Neuronal stem cell (in vitro differentiated cells): ENCODE results near the gene ITSN1.

Experiments used
- DNase-seq: peaks from one replicate; pipeline ENCODE4 v3.0.0-alpha.2; 2013; ENCODE audit warnings: low spot score
- H2AFZ ChIP-seq: one replicate; pipeline ENCODE4 v1.6.1; 2013; ENCODE audit warnings: mild to moderate bottlenecking, low read length, inconsistent platforms
- H2AK5ac ChIP-seq: 2 replicates; pipeline ENCODE4 v1.6.1; 2013; ENCODE audit warnings: low read depth, mild to moderate bottlenecking, inconsistent platforms, low read length, moderate library complexity, mixed read lengths
- H2BK120ac ChIP-seq: 2 replicates; pipeline ENCODE4 v1.6.1; 2013; ENCODE audit warnings: low read depth, mild to moderate bottlenecking, inconsistent platforms, low read length, moderate library complexity, mixed read lengths
- H2BK12ac ChIP-seq: one replicate; pipeline ENCODE4 v1.6.1; 2013; ENCODE audit warnings: low read length, inconsistent platforms
- H2BK15ac ChIP-seq: 2 replicates; pipeline ENCODE4 v1.6.1; 2013; ENCODE audit warnings: mild to moderate bottlenecking, low read length, inconsistent platforms, mixed read lengths
- H2BK5ac ChIP-seq: one replicate; pipeline ENCODE4 v1.6.1; 2013; ENCODE audit warnings: inconsistent platforms, mild to moderate bottlenecking, low read length, moderate library complexity
- H3K14ac ChIP-seq: one replicate; pipeline ENCODE4 v1.6.1; 2013; ENCODE audit warnings: low read length, inconsistent platforms
- H3K18ac ChIP-seq: 2 replicates; pipeline ENCODE4 v1.6.1; 2013; ENCODE audit warnings: low read length, inconsistent platforms
- H3K23ac ChIP-seq: 2 replicates; pipeline ENCODE4 v1.6.1; 2013; ENCODE audit warnings: low read depth, mild to moderate bottlenecking, mixed read lengths, low read length, inconsistent platforms; ENCODE audit not compliant: poor library complexity
- H3K27ac ChIP-seq: replicated peaks from 3 replicates; pipeline ENCODE4 v1.5.1; 2013; ENCODE audit warnings: low read length, inconsistent platforms
- H3K27me3 ChIP-seq, 3 experiments: 2 replicates each; pipeline ENCODE4 v1.6.1; 2013; ENCODE audit warnings: low read length in 3 of 3, mild to moderate bottlenecking in 2 of 3, inconsistent platforms in 1 of 3, low read depth in 1 of 3, mixed read lengths in 1 of 3, moderate library complexity in 1 of 3; ENCODE audit not compliant: control insufficient read depth in 3 of 3, insufficient read depth in 3 of 3
- H3K36me3 ChIP-seq, 2 donors: replicated peaks in 1 of 2; 2 replicates each; pipeline ENCODE4 v1.6.1; 2013; ENCODE audit warnings: low read length in 2 of 2; ENCODE audit not compliant: control insufficient read depth in 2 of 2, insufficient read depth in 2 of 2
- H3K4ac ChIP-seq: 2 replicates; pipeline ENCODE4 v1.6.1; 2013; ENCODE audit warnings: inconsistent platforms, mild to moderate bottlenecking, low read length, moderate library complexity
- H3K4me1 ChIP-seq, 2 donors: 1 replicate in 1 of 2; 2 replicates in 1 of 2; pipeline ENCODE4 v1.6.1; 2013; ENCODE audit warnings: low read length in 2 of 2, low read depth in 1 of 2; ENCODE audit not compliant: control insufficient read depth in 2 of 2, insufficient read depth in 1 of 2
- H3K4me2 ChIP-seq: one replicate; pipeline ENCODE4 v1.6.1; 2013; ENCODE audit warnings: mild to moderate bottlenecking, low read length, inconsistent platforms; ENCODE audit not compliant: insufficient read depth, poor library complexity, severe bottlenecking
- H3K4me3 ChIP-seq, 2 donors: 2 replicates each; pipeline ENCODE4 v1.5.1; 2013; ENCODE audit warnings: low read length in 2 of 2, mild to moderate bottlenecking in 2 of 2, inconsistent platforms in 1 of 2, moderate library complexity in 1 of 2
- H3K79me1 ChIP-seq: one replicate; pipeline ENCODE4 v1.6.1; 2013; ENCODE audit warnings: low read depth, mild to moderate bottlenecking, inconsistent platforms, low read length, moderate library complexity
- H3K9ac ChIP-seq: one replicate; pipeline ENCODE4 v1.6.1; 2013; ENCODE audit warnings: mild to moderate bottlenecking, low read depth, low read length, inconsistent platforms; ENCODE audit not compliant: poor library complexity
- H3K9me3 ChIP-seq, 2 donors: replicated peaks in 1 of 2; 2 replicates each; pipeline versions ENCODE3 to v1.6.1; 2013; ENCODE audit warnings: low read length in 2 of 2, mild to moderate bottlenecking in 2 of 2, inconsistent platforms in 1 of 2, low read depth in 1 of 2, mixed read lengths in 1 of 2, moderate library complexity in 1 of 2; ENCODE audit not compliant: control insufficient read depth in 2 of 2, insufficient read depth in 1 of 2
- H4K8ac ChIP-seq: one replicate; pipeline ENCODE4 v1.6.1; 2013; ENCODE audit warnings: low read depth, mild to moderate bottlenecking, inconsistent platforms, low read length, moderate library complexity
- H4K91ac ChIP-seq: one replicate; pipeline ENCODE4 v1.6.1; 2013; ENCODE audit warnings: low read length, low read depth, mild to moderate bottlenecking, inconsistent platforms; ENCODE audit not compliant: poor library complexity
- WGBS, 2 donors: extraction: QIAGEN DNeasy Blood & Tissue Kit; methylation state at CpG; one replicate each; pipeline ENCODE4 v1.1.7; 2013; ENCODE audit warnings: missing lambda C conversion rate in 2 of 2, mixed read lengths in 1 of 2; ENCODE audit not compliant: insufficient read length in 2 of 2, insufficient replicate concordance in 1 of 2; ENCODE audit errors: extremely low coverage in 2 of 2; 5-methylcytosine and 5-hydroxymethylcytosine counted together

ITSN1 gene

DNA sequence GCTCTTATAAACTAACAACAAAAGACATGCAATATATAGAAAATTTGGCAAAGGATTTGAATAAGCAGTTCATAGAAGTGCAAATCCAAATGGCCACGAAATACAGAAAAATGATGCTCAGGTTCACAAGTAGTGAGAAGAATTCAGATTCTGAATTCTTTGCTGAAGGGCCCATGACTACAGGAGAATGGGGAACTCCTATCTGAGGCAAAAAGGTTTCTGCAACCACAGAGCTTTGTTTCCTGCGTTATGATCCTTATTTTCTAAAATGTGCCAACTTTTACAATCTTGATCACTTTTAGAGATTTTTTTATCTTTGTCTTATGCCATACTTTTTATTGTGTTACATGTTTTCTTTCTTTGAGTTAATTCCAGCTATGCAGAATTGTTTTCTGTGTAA, 91.3 kb downstream of the ITSN1 start:
- H3K23ac ChIP-seq: no peak overlapping the region
- H3K14ac ChIP-seq: no peak overlapping the region
- no peak for DNase-seq
- no peak overlapping the region for H3K4me2 ChIP-seq
- H4K91ac ChIP-seq: no peak overlapping the region
- no peak overlapping the region for H4K8ac ChIP-seq
- H3K27ac ChIP-seq: no peak overlapping the region
- H3K9me3 ChIP-seq: no peaks in the 10 kb centered on the region
- peaks cover 3 to 39% of the 10 kb centered on the region in 2 donors for H3K36me3 ChIP-seq
- H3K79me1 ChIP-seq: no peaks in the 10 kb centered on the region
- no peak overlapping the region for H2BK15ac ChIP-seq
- no peak overlapping the region for H2BK5ac ChIP-seq
- no CpG with 5 or more reads among the region's 2 CpGs for WGBS, 2 donors
- H3K4me3 ChIP-seq: no peak overlapping the region
- H2BK12ac ChIP-seq: no peak overlapping the region
- H2BK120ac ChIP-seq: no peak overlapping the region
- no peak overlapping the region for H3K4ac ChIP-seq
- no peak overlapping the region for H2AK5ac ChIP-seq
- H3K9ac ChIP-seq: no peak overlapping the region
- no peak overlapping the region for H2AFZ ChIP-seq
- H3K18ac ChIP-seq: no peak overlapping the region
- H3K4me1 ChIP-seq: peaks cover 0 to 2% of the 10 kb centered on the region in 2 donors
- H3K27me3 ChIP-seq: no peaks in the 10 kb centered on the region

DNA sequence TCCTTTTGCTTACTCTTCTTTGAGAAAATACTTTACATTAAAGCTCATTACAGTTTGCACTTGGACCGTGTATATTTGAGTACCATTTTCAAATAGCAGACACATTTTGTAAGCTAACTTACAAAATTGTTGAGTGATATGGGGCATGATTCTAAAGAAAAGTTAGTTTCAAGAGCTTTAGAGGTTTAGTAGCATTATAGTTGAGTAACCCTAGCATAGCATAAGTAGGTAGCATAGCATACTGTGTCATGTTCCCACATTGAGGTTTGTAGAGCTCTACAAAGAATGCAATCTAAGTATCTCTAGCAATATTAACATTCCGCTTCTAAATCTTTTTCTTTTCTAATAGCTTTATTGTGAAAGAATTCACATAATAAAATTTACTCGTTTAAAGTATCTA, 92.0 kb downstream of the ITSN1 start:
- DNase-seq: no peak
- Histone ChIP-seq H3K79me1 (no peaks in the 10 kb centered on the region), H3K4ac (no peak overlapping the region), H3K27ac (no peak overlapping the region), H3K4me3 (no peak overlapping the region), H3K4me2 (no peak overlapping the region), H2BK5ac (no peak overlapping the region), H2BK15ac (no peak overlapping the region), H3K9ac (no peak overlapping the region), H3K36me3 (peaks cover 4 to 46% of the 10 kb centered on the region in 2 donors), H3K9me3 (no peaks in the 10 kb centered on the region), H2AK5ac (no peak overlapping the region), H3K27me3 (no peaks in the 10 kb centered on the region), H4K8ac (no peak overlapping the region), H2BK12ac (no peak overlapping the region), H3K14ac (no peak overlapping the region), H3K4me1 (peaks cover 0 to 2% of the 10 kb centered on the region in 2 donors), H2BK120ac (no peak overlapping the region), H3K23ac (no peak overlapping the region), H2AFZ (no peak overlapping the region), H3K18ac (no peak overlapping the region), H4K91ac (no peak overlapping the region)
- no CpG with 5 or more reads among the region's 3 CpGs for WGBS, 2 donors

DNA sequence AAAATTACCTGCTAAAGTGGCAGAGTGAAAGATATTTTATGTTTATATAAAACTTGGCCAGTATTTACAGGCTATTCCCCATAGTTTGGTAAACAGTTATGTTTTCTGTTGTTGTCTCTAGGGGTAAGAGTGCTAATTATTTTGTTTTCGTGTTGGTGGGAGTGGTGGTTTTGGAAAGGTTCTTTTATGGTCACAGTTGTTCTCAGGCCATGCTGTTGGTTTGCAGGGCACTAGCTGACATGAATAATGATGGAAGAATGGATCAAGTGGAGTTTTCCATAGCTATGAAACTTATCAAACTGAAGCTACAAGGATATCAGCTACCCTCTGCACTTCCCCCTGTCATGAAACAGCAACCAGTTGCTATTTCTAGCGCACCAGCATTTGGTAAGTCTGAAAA, 92.5 kb downstream of the ITSN1 start:
- H3K9ac ChIP-seq: no peak overlapping the region
- H3K18ac ChIP-seq: no peak overlapping the region
- no peaks in the 10 kb centered on the region for H3K27me3 ChIP-seq
- peaks cover 4 to 46% of the 10 kb centered on the region in 2 donors for H3K36me3 ChIP-seq
- no peak for DNase-seq
- no peak overlapping the region for H2BK12ac ChIP-seq
- H2BK120ac ChIP-seq: no peak overlapping the region
- H2BK15ac ChIP-seq: no peak overlapping the region
- no peak overlapping the region for H3K4ac ChIP-seq
- H3K4me3 ChIP-seq: no peak overlapping the region
- H3K79me1 ChIP-seq: no peaks in the 10 kb centered on the region
- no peaks in the 10 kb centered on the region for H3K9me3 ChIP-seq
- no peak overlapping the region for H2AK5ac ChIP-seq
- H3K27ac ChIP-seq: no peak overlapping the region
- H4K91ac ChIP-seq: no peak overlapping the region
- H3K14ac ChIP-seq: no peak overlapping the region
- 100% methylated on average over 1 of the region's 2 CpGs; no CpG with 5 or more reads in 1 of the 2 donors for WGBS, 2 donors
- no peak overlapping the region for H2BK5ac ChIP-seq
- no peak overlapping the region for H4K8ac ChIP-seq
- no peak overlapping the region for H3K4me2 ChIP-seq
- H3K4me1 ChIP-seq: no peaks in the 10 kb centered on the region
- H2AFZ ChIP-seq: no peak overlapping the region
- H3K23ac ChIP-seq: no peak overlapping the region

DNA sequence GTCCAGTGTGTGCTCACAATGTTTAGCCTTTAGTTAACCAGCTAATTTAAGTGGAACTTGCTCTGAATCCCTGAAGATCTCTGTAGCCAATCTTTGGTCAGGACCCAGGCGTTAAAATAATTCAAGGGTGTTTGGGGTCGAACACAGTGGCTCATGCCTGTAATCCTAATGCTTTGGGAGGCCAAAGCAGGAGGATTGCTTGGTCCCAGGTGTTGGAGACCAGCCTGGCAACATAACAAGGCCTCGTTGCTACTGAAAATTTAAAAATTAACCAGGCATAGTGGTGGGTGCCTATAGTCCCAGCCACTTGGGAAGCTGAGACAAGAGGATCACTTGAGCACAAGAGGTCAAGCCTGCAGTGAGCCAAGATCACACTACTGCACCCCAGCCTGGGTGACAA, 94.3 kb downstream of the ITSN1 start:
- Histone ChIP-seq H3K79me1 (no peaks in the 10 kb centered on the region), H2BK5ac (no peak overlapping the region), H3K18ac (no peak overlapping the region), H3K36me3 (peaks cover 4 to 57% of the 10 kb centered on the region in 2 donors), H3K9ac (no peak overlapping the region), H2BK120ac (no peak overlapping the region), H3K4me2 (no peak overlapping the region), H3K9me3 (peaks cover 0 to 2% of the 10 kb centered on the region in 2 donors), H2BK12ac (no peak overlapping the region), H3K4ac (no peak overlapping the region), H3K23ac (no peak overlapping the region), H4K8ac (no peak overlapping the region), H2AFZ (no peak overlapping the region), H3K14ac (no peak overlapping the region), H3K4me1 (no peaks in the 10 kb centered on the region), H3K4me3 (no peak overlapping the region), H2BK15ac (no peak overlapping the region), H3K27me3 (no peaks in the 10 kb centered on the region), H2AK5ac (no peak overlapping the region), H3K27ac (no peak overlapping the region), H4K91ac (no peak overlapping the region)
- WGBS, 2 donors: no CpG with 5 or more reads among the region's 3 CpGs
- DNase-seq: no peak
